ENCODE measurements around the gene LTF. TPM values are rescaled to one million over a fixed set of nuclear protein-coding genes. Genes with fewer than 3 reads are reported as not detected.

The LTF gene
- total and polyA plus RNA-seq, 2 of the 13 experiments (the other 11 are each of a cell fraction or from before 2014, with no cell fraction given), result not detected

DNA sequence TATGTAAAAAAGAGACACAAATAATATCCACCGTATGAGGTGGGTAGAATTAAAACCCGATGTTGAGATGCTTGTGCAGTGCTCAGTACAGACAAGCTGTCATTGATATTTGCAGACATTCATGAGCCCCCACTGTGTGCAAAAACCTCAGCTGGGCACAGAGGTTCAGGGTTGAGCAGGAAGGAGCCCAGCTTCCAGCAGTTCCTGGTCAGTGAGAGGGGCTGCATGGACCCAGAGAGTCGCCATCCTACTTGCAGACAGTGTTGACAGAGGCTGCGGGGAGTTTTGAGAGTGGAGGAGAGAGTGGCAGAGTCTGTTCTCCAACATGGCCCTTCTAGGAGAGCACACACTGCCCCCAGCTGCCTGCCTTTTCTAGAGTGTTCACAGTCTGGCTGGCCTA, 6.1 kb upstream of the LTF start:
- TF ChIP-seq JARID2 (CRISPR knock-in tag; IDR thresholded peaks at IDR 0.05; ENCODE audit: insufficient replicate concordance) (no peak), EZH2 (conservative IDR thresholded peaks at IDR 0.05; ENCODE audit: low read depth, low read length) (no peak), NFKBIZ (CRISPR knock-in tag; IDR thresholded peaks at IDR 0.05) (no peak), FOXJ3 (CRISPR knock-in tag; IDR thresholded peaks at IDR 0.05; ENCODE audit: borderline replicate concordance) (no peak), ZNF451 (CRISPR knock-in tag; IDR thresholded peaks at IDR 0.05) (no peak)
- TF ChIP-seq, protein P1, sequence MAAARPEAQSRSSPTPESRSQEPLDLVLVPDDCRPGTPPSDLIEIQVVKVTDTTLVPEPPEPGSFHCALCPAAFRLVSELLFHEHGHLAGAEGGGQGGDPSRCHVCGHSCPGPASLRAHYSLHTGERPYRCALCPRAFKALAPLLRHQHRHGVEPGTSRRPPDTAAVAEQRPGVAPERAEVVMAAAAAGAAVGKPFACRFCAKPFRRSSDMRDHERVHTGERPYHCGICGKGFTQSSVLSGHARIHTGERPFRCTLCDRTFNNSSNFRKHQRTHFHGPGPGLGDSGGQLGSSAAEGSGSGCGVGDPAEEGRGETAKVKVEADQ (CRISPR knock-in tag; IDR thresholded peaks at IDR 0.05; ENCODE audit: borderline replicate concordance), result no peak
- in situ Hi-C loops (cut with HindIII; ENCODE audit: extremely low pct_ligation_motif_present, low pct_unique_long_range_greater_than_20kb), result no loop called here
- Histone ChIP-seq H3K4me2 (ENCODE audit: low read depth, low read length) (no peak overlapping the region), H3K27ac (ENCODE audit: extremely low read length, insufficient read depth, low read length) (no peak overlapping the region), H3K79me2 (ENCODE audit: insufficient read depth, low read length) (no peaks in the 10 kb centered on the region), H3K9me3 (ENCODE audit: low read length) (no peaks in the 10 kb centered on the region), H2AFZ (ENCODE audit: low read length) (no peak overlapping the region), H3K9ac (ENCODE audit: insufficient read depth, low read depth, low read length) (no peak overlapping the region), H3K4me1 (ENCODE audit: insufficient read depth, low read length) (no peaks in the 10 kb centered on the region), H3K4me3 (replicated peaks in 1 of 3; ENCODE audit: insufficient read depth in 1 of 3, low read depth in 2 of 3, low read length in 3 of 3) (no peak overlapping the region), H3K36me3 (replicated peaks in 1 of 2; ENCODE audit: control insufficient read depth in 1 of 2, insufficient read depth in 2 of 2, low read length in 2 of 2) (no peaks in the 10 kb centered on the region), H4K20me1 (ENCODE audit: insufficient read depth, low read length) (no peaks in the 10 kb centered on the region), H3K27me3 (ENCODE audit: control insufficient read depth in 1 of 2, insufficient read depth in 2 of 2, low read length in 2 of 2) (peaks cover 0 to 4% of the 10 kb centered on the region in 2 experiments; a peak in 1 of 5 replicates)
- CTCF ChIA-PET (ENCODE audit: low intra/inter-chr PET ratio, low total read pairs), result no interaction called here
- intact Hi-C loops (cut with micrococcal nuclease; ENCODE audit: unreplicated experiment), result no loop called here
- POLR2A ChIA-PET, result no interaction called here
- no peak for DNase-seq (ENCODE audit: low spot score)
- no TSS peak for BruUV-seq (replicated peaks)
- 5% methylated on average over 2 of the region's 4 CpGs for WGBS (ENCODE audit: low lambda C conversion rate)
- no peak for ATAC-seq
- no peak for FAIRE-seq

- no peak for DNase-seq (ENCODE audit: low spot score)
- 0% methylated on average over 2 of the region's 3 CpGs for WGBS (ENCODE audit: low lambda C conversion rate)
- no peaks in the 10 kb centered on the region for H3K9me3 ChIP-seq (ENCODE audit: low read length)
- no peaks in the 10 kb centered on the region for H3K4me1 ChIP-seq (ENCODE audit: insufficient read depth, low read length)
- no peak overlapping the region for H3K4me2 ChIP-seq (ENCODE audit: low read depth, low read length)
- no peaks in the 10 kb centered on the region for H3K36me3 ChIP-seq (replicated peaks in 1 of 2; ENCODE audit: control insufficient read depth in 1 of 2, insufficient read depth in 2 of 2, low read length in 2 of 2)
- H3K27me3 ChIP-seq (ENCODE audit: control insufficient read depth in 1 of 2, insufficient read depth in 2 of 2, low read length in 2 of 2), result peaks cover 0 to 6% of the 10 kb centered on the region in 2 experiments; a peak in 1 of 5 replicates
- H3K27ac ChIP-seq (ENCODE audit: extremely low read length, insufficient read depth, low read length), result no peak overlapping the region
- ChIA-PET POLR2A (no interaction called here), CTCF (ENCODE audit: low intra/inter-chr PET ratio, low total read pairs) (no interaction called here)
- H3K4me3 ChIP-seq (replicated peaks in 1 of 3; ENCODE audit: insufficient read depth in 1 of 3, low read depth in 2 of 3, low read length in 3 of 3), result no peak overlapping the region
- no peak for ATAC-seq
- BruUV-seq (replicated peaks), result no TSS peak
- H4K20me1 ChIP-seq (ENCODE audit: insufficient read depth, low read length), result no peaks in the 10 kb centered on the region
- no peak for TF ChIP-seq SKI (IDR thresholded peaks at IDR 0.05; ENCODE audit: partially characterized antibody)
- FAIRE-seq, result no peak
- H2AFZ ChIP-seq (ENCODE audit: low read length), result no peak overlapping the region
- in situ Hi-C loops (cut with HindIII; ENCODE audit: extremely low pct_ligation_motif_present, low pct_unique_long_range_greater_than_20kb), result no loop called here
- H3K9ac ChIP-seq (ENCODE audit: insufficient read depth, low read depth, low read length), result no peak overlapping the region
- intact Hi-C loops (cut with micrococcal nuclease; ENCODE audit: unreplicated experiment), result no loop called here
- H3K79me2 ChIP-seq (ENCODE audit: insufficient read depth, low read length), result no peaks in the 10 kb centered on the region
Measured at GRCh38 chr3:46469680-46470357, 5.1 kb upstream of the LTF start.

Measured in HepG2 (cell line).